ENCODE measurements around the gene NOL9. TPM values are rescaled to one million over a fixed set of nuclear protein-coding genes. Genes with fewer than 3 reads are reported as not detected.

Gene NOL9
- total and polyA plus RNA-seq, 2 of the 13 experiments (the other 11 are each of a cell fraction or from before 2014, with no cell fraction given): 18.0 to 24.7 TPM

GRCh38 chr1:6601923-6602668 lies 47.8 kb upstream of the NOL9 start (continued):
- TF ChIP-seq HNRNPH1 (optimal IDR thresholded peaks at IDR 0.05; ENCODE audit: low read depth, low read length) (no peak), NR3C1 (CRISPR knock-in tag; IDR thresholded peaks at IDR 0.05) (no peak), ZNF317 (CRISPR knock-in tag; IDR thresholded peaks at IDR 0.05) (no peak), CREM (IDR thresholded peaks at IDR 0.05) (no peak), CREM (CRISPR knock-in tag; IDR thresholded peaks at IDR 0.05) (no peak), TRIM24 (CRISPR knock-in tag; IDR thresholded peaks at IDR 0.05) (0 out of 2 replicates have a peak, but pooled peaks have one; percentile 36), CBX1 (IDR thresholded peaks at IDR 0.05; ENCODE audit: low read depth) (no peak), ARNT (IDR thresholded peaks at IDR 0.05) (no peak), TCF7 (IDR thresholded peaks at IDR 0.05; ENCODE audit: low read depth) (no peak), ZNF160 (CRISPR knock-in tag; IDR thresholded peaks at IDR 0.05) (no peak), SMARCE1 (IDR thresholded peaks at IDR 0.05; ENCODE audit: borderline replicate concordance) (no peak), ZNF549 (CRISPR knock-in tag; IDR thresholded peaks at IDR 0.05) (no peak), IRF9 (CRISPR knock-in tag; IDR thresholded peaks at IDR 0.05; ENCODE audit: borderline replicate concordance) (no peak; the same call in none of the 2 replicates), ZMYM4 (CRISPR knock-in tag; IDR thresholded peaks at IDR 0.05) (peak; percentile 27; the same call in 1 of the 2 replicates), GABPA (IDR thresholded peaks at IDR 0.05; ENCODE audit: low read depth, low read length) (no peak), GABPA (CRISPR knock-in tag; IDR thresholded peaks at IDR 0.05; ENCODE audit: low read depth) (no peak), ZNF607 (CRISPR knock-in tag; IDR thresholded peaks at IDR 0.05; ENCODE audit: borderline replicate concordance) (peak; percentile 15; the same call in 1 of the 2 replicates), ZMAT3 (CRISPR knock-in tag; conservative IDR thresholded peaks at IDR 0.05) (peak; percentile 88), PREB (CRISPR knock-in tag; IDR thresholded peaks at IDR 0.05) (no peak), ZSCAN5A (CRISPR knock-in tag; IDR thresholded peaks at IDR 0.05; ENCODE audit: borderline replicate concordance) (no peak), ZNF83 (CRISPR knock-in tag; IDR thresholded peaks at IDR 0.05; ENCODE audit: borderline replicate concordance) (no peak; the same call in 1 of the 2 replicates), HCFC1 (IDR thresholded peaks at IDR 0.05; ENCODE audit: low read depth, low read length) (no peak), ZNF768 (CRISPR knock-in tag; IDR thresholded peaks at IDR 0.05) (no peak), MTF1 (CRISPR knock-in tag; IDR thresholded peaks at IDR 0.05) (no peak), HOXA7 (CRISPR knock-in tag; IDR thresholded peaks at IDR 0.05) (no peak), ZNF256 (CRISPR knock-in tag; conservative IDR thresholded peaks at IDR 0.05) (peak; percentile 79; the same call in 1 of the 2 replicates), ZKSCAN1 (IDR thresholded peaks at IDR 0.05; ENCODE audit: low read length) (no peak), ZNF484 (CRISPR knock-in tag; IDR thresholded peaks at IDR 0.05; ENCODE audit: borderline replicate concordance, low read depth) (no peak), ZNF674 (CRISPR knock-in tag; IDR thresholded peaks at IDR 0.05; ENCODE audit: low read depth) (peak; percentile 73; the same call in 1 of the 2 replicates), ZMAT5 (CRISPR knock-in tag; IDR thresholded peaks at IDR 0.05; ENCODE audit: borderline replicate concordance, low read depth) (no peak)
